NCI-H1436 treated with DMSO at 0.1 percent for 48 hours (cell line): ENCODE results near the gene TPM2.
"Not testable (repeated sequence)": the region's sequence is repeated elsewhere in the genome, so short reads cannot be mapped to it uniquely, and the experiment has no call there.

Experiments used
- DNase-seq: peaks from one replicate; lab custom pipeline; 2025; lab: John Stamatoyannopoulos, UW

TPM2 gene

GRCh38 chr9:35653611-35654010 lies 36.1 kb downstream of the TPM2 start:
- no peak for DNase-seq

GRCh38 chr9:35652829-35653209 lies 36.9 kb downstream of the TPM2 start:
- DNase-seq: no peak

GRCh38 chr9:35651956-35652828 lies 37.5 kb downstream of the TPM2 start:
- DNase-seq: no peak

- DNase-seq: no peak
Observed at GRCh38 chr9:35650341-35651158, 39.2 kb downstream of the TPM2 start, which contains the start of gene SIT1. Gene SIT1 (minus strand): TSS chr9:35650931. CDS start chr9:35650853, 78 bp downstream.

- no peak for DNase-seq
Observed at GRCh38 chr9:35649431-35650340, 40.0 kb downstream of the TPM2 start.

- peak; percentile 62 for DNase-seq
Observed at GRCh38 chr9:35646533-35647265, 43.0 kb downstream of the TPM2 start.

GRCh38 chr9:35646153-35646532 lies 43.6 kb downstream of the TPM2 start:
- no peak for DNase-seq

- not testable (repeated sequence) for DNase-seq
Observed at GRCh38 chr9:35645736-35646135, 44.0 kb downstream of the TPM2 start.

GRCh38 chr9:35643046-35643445 lies 46.7 kb downstream of the TPM2 start:
- no peak for DNase-seq

- DNase-seq: not testable (repeated sequence)
Observed at GRCh38 chr9:35641478-35641877, 48.2 kb downstream of the TPM2 start.

GRCh38 chr9:35640431-35640830 lies 49.3 kb downstream of the TPM2 start:
- not testable (repeated sequence) for DNase-seq

GRCh38 chr9:35639631-35640030 lies 50.1 kb downstream of the TPM2 start:
- no peak for DNase-seq

- DNase-seq: not testable (repeated sequence)
Observed at GRCh38 chr9:35639225-35639624, 50.5 kb downstream of the TPM2 start.

- not testable (repeated sequence) for DNase-seq
Observed at GRCh38 chr9:35638751-35639150, 51.0 kb downstream of the TPM2 start.

- not testable (repeated sequence) for DNase-seq
Observed at GRCh38 chr9:35637427-35637955, 52.2 kb downstream of the TPM2 start.

GRCh38 chr9:35636877-35637246 lies 52.9 kb downstream of the TPM2 start:
- DNase-seq: not testable (repeated sequence)

- no peak for DNase-seq
Observed at GRCh38 chr9:35636135-35636876, 53.4 kb downstream of the TPM2 start.

GRCh38 chr9:35635730-35636129 lies 54.0 kb downstream of the TPM2 start:
- DNase-seq: no peak
